GM10266 (cell line): Measurements from ENCODE around the gene THAP9.

ENCODE experiments used
- DNase-seq: peaks from one replicate; pipeline ENCODE4 v3.0.0; 2012; ENCODE audit errors: extremely low spot score
- TF ChIP-seq, protein P1 (sequence below): IDR thresholded peaks from 2 replicates; pipeline ENCODE4 v1.5.1; 2012; ENCODE audit warnings: mild to moderate bottlenecking, low read depth; ENCODE audit not compliant: control insufficient read depth, insufficient read depth; ENCODE audit errors: missing control alignments

Gene THAP9

DNA sequence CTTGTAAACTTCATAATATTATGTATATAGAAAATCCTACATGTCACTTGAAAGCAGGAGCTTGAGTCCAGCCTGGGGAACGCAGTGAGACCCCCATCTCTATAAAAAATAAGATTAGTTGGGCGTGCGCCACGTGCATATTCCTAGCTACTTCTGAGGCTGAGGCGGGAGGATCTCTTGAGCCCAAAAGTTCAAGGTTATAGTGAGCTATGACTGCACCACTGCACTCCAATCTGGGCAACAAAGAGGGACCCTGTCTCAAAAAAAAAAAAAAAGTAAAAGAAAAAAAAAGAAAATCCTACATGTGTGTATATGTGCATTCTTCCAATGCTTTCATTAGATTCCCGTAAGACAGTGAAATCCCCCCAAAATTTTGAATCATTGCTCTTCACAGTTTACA, 11.2 kb upstream of the THAP9 start:
- TF ChIP-seq, protein P1, sequence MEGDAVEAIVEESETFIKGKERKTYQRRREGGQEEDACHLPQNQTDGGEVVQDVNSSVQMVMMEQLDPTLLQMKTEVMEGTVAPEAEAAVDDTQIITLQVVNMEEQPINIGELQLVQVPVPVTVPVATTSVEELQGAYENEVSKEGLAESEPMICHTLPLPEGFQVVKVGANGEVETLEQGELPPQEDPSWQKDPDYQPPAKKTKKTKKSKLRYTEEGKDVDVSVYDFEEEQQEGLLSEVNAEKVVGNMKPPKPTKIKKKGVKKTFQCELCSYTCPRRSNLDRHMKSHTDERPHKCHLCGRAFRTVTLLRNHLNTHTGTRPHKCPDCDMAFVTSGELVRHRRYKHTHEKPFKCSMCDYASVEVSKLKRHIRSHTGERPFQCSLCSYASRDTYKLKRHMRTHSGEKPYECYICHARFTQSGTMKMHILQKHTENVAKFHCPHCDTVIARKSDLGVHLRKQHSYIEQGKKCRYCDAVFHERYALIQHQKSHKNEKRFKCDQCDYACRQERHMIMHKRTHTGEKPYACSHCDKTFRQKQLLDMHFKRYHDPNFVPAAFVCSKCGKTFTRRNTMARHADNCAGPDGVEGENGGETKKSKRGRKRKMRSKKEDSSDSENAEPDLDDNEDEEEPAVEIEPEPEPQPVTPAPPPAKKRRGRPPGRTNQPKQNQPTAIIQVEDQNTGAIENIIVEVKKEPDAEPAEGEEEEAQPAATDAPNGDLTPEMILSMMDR: no peak
- DNase-seq: no peak

DNA sequence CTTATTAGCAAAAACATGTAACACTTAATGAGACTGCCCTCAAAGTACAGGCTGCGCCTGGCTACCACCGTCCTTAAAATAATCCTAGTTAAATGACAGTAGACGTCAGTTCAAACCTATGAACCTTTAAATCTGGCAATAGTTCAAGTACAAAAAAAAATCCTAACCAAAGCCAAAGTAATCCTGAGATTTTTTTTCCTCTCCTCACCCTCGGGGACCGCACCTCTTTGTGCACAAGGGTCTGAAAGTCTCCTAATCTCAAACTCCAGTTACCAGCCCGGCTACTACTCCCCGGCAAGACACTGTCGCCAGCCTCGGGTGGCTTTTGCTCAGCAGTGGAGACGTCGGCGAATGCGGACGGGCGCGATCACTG, 10.0 kb upstream of the THAP9 start:
- no peak for DNase-seq

DNA sequence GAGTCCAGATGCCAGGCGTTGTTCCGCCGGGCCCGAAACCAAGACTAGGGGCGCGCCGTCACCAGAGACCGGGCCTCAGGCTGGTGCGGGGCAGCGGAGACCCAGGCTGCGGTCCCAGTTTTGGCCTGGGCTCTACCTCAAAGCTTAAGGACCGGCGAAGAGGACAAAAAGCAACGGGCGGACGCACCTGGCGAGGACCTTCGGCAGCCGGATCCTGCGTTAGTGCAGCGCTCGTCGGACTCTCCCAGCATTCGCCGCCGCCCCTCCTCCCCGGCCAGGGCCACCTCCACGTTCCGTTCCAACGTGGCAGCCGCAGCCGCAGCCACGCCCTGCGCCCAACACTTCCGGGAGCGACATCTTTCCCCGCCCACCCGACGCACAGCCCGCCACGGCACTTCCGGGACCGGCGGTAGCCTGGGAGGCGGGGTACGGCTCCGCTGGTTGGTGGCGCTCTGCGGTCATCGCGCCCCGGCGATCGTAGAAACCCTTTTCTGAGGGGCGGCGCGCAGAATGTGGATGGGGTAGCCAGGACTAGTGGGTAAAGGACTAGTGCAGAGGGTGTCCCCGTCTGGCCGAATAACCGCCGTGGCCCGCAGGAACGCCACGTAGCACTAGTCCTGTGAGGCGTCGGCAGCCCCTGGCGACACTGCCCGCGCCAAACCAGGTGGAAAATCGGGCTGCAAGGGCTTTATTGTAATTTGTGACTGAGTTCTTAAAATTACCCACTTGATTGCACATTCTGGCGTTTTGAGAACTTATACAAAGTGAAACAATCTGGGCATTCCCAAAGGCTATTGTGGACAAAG, 9.4 kb upstream of the THAP9 start, which contains the start of gene SEC31A:
Gene SEC31A (minus strand): TSS at position 253 of the 806 bp plus-strand sequence. CDS start 9,217 bp downstream, outside the sequence.
- peak; percentile 88 for DNase-seq
- TF ChIP-seq, protein P1: no peak

More for the DNA sequence above, 10.0 kb upstream of the THAP9 start:
- TF ChIP-seq, protein P1: no peak

DNA sequence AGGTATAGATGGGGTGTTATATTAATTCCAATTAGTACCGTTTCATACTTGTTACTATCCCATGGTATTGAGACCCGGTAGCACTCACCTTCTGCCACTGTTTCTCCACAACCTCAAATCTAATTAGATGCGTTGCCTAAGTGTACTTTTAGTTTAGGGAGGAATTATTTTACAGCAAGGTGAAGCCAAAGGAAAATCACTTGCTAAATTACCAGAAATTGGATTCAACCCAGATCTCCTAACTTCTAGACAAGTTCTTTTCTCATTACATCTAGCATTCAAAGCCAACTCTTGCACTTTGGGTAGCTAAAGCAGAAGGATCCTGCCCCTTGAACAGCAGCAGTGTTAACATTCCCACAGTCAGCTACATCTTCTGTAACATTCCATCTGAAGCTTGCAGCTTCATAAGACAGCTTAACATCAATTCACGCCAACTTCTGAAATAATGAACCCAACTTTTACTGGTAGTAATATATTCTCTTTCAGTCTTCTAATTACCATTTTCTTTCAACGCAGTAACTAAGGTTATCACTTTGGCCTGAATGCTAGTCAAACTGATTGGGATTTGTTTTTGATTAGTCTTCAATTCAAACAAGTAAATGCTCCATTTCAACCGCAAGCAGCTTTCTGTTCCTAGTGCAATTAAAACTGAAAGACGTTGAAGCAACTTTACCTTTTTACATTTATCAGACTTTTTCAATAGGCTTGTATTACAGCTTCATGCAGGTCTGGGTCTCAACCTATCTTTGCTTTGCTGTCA, 8.6 kb upstream of the THAP9 start:
- TF ChIP-seq, protein P1: no peak
- no peak for DNase-seq

DNA sequence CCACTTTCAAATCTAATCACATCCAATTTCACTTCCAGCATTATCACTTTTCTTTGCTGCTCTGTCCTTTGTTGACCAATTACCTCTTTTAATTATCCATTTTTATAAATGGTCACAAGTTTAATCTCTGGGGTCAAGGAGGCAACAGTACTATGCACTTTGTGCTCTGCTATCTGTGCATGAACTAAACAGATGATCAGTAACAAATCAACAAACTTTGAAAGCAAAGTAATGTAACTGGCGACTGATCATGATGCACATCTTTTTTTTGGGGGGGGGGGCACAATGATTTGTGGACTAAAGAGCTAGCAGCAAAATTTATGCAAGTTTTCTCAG, 8.1 kb upstream of the THAP9 start:
- DNase-seq: no peak
- TF ChIP-seq, protein P1: no peak

DNA sequence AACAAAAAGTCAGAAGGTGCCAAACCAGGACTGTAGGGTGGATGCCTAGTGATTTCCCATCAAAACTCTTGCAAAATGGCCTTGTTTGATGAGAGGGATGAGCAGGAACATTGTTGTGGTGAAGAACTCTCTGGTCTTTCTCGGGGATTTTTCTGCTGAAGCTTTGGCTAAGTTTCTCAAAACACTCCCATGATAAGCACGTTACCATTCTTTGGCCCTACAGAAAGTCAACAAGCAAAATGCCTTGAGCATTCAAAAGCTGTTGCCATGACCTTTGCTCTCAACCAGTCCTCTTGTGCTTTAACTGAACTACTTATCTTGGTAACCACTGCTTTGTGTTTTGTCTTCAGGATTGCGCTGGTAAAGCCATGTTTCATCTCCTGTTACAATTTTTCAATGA, 6.6 kb upstream of the THAP9 start:
- TF ChIP-seq, protein P1: no peak
- no peak for DNase-seq

DNA sequence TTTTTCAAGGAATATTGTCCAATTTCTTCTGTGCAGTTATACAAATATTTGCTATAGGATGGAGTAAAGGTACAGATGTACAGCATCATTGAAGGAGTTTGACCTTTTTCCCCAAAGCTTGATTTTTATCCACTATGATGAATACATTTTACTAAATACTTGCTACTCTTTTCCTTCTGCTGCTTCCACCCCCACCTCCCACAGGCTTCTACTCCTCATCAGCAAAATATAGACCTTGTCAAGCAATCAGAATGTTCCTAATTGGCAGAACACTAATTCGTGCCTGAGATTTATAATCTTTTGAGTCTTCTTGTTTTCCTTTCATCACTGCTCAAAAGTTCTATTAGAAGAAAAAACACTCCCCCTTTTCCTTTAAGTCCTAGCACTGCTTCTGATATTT, 3.8 kb upstream of the THAP9 start:
- TF ChIP-seq, protein P1: no peak

More for the DNA sequence above, 3.8 kb upstream of the THAP9 start:
- no peak for DNase-seq
